ENCODE data around the gene ERICH4.
"Not testable (repeated sequence)": the region's sequence is repeated elsewhere in the genome, so short reads cannot be mapped to it uniquely, and the experiment has no call there.

The ERICH4 gene

DNA sequence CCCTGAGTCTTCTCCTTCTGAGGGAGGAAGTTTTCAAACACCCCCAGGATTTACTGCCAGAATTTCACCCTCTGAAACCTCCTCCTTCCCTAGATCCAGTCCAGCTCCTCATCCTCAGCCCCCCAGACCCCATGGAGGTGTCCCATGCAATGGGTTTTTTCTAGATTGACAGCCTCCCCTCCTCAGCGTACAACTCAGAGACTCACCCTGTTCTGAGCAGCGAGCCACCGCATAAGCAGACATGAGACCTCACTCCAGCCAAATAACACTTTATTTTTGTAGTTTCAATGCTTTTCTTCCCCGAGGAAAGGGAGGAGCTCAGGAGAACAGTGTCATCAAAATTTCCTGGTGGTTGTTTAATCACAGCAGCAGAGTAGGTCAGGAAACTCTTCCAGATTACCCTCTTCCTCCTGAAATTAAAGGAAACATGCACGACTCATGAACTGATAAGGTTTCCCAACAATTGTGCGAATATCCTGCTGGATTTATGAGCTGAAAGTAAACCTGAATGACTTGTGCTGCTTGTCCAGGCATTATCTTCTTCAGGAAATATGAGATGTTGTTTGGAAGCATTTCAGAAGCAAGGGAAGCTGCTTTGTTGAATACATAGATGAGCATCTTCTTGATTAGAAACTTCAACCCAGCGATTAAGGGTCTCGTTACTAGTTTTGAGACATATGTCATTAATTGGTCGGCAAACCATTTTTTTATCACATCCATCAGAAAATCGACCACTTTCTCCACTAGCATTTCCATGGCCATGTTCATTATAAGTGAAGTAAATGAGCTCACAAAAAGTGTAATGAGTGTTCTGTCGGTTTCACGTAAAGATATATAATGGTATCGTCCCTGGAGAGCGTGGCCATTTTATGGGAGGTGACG, 36.2 kb downstream of the ERICH4 start:
- TF ChIP-seq, protein P1, sequence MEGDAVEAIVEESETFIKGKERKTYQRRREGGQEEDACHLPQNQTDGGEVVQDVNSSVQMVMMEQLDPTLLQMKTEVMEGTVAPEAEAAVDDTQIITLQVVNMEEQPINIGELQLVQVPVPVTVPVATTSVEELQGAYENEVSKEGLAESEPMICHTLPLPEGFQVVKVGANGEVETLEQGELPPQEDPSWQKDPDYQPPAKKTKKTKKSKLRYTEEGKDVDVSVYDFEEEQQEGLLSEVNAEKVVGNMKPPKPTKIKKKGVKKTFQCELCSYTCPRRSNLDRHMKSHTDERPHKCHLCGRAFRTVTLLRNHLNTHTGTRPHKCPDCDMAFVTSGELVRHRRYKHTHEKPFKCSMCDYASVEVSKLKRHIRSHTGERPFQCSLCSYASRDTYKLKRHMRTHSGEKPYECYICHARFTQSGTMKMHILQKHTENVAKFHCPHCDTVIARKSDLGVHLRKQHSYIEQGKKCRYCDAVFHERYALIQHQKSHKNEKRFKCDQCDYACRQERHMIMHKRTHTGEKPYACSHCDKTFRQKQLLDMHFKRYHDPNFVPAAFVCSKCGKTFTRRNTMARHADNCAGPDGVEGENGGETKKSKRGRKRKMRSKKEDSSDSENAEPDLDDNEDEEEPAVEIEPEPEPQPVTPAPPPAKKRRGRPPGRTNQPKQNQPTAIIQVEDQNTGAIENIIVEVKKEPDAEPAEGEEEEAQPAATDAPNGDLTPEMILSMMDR (IDR thresholded peaks at IDR 0.05), result no peak
- no peaks in the 10 kb centered on the region for H3K4me1 ChIP-seq (ENCODE audit: control insufficient read depth in 1 of 2, insufficient read depth in 1 of 2, low read depth in 1 of 2, low read length in 1 of 2)

DNA sequence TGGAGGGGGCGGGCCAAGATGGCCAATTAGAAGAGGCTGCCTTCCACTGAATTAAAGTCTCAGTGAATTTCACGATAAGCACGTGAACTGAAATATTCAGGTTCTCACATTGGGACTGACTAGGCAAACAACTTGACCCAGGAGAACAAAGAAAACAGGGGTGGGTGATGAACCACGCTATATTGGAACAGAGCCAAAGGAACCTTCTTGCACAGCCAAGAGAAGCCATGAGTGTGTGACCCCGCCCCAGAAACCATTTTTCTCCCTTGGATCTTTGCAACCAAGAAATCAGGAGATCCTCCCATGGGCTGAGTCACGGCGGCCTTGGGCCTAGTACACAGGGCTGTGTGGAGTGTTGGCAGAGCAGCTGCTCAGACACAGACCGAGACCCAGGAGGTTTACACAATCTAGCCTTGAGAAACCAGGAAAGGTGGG, 36.8 kb downstream of the ERICH4 start:
- Histone ChIP-seq H3K4me3 (ENCODE audit: low read depth in 1 of 2, low read length in 1 of 2) (no peak overlapping the region), H3K27me3 (peaks cover 92% of the 10 kb centered on the region), H3K4me1 (ENCODE audit: control insufficient read depth in 1 of 2, insufficient read depth in 1 of 2, low read depth in 1 of 2, low read length in 1 of 2) (no peaks in the 10 kb centered on the region), H3K9me3 (no peaks in the 10 kb centered on the region), H3K27ac (no peak overlapping the region), H3K36me3 (no peaks in the 10 kb centered on the region)
- TF ChIP-seq, protein P1 (IDR thresholded peaks at IDR 0.05), result no peak

More for the DNA sequence above, 36.2 kb downstream of the ERICH4 start:
- H3K9me3 ChIP-seq, result no peaks in the 10 kb centered on the region
- no peak overlapping the region for H3K27ac ChIP-seq
- H3K4me3 ChIP-seq (ENCODE audit: low read depth in 1 of 2, low read length in 1 of 2), result no peak overlapping the region
- no peaks in the 10 kb centered on the region for H3K36me3 ChIP-seq
- peaks cover 92% of the 10 kb centered on the region for H3K27me3 ChIP-seq

GRCh38 chr19:41480336-41480735, 37.4 kb downstream of the ERICH4 start:
- Histone ChIP-seq H3K27me3 (peaks cover 92% of the 10 kb centered on the region), H3K36me3 (no peaks in the 10 kb centered on the region), H3K27ac (no peak overlapping the region), H3K4me1 (ENCODE audit: control insufficient read depth in 1 of 2, insufficient read depth in 1 of 2, low read depth in 1 of 2, low read length in 1 of 2) (no peaks in the 10 kb centered on the region), H3K9me3 (no peaks in the 10 kb centered on the region), H3K4me3 (ENCODE audit: low read depth in 1 of 2, low read length in 1 of 2) (no peak overlapping the region)
- TF ChIP-seq, protein P1 (IDR thresholded peaks at IDR 0.05), result no peak

DNA sequence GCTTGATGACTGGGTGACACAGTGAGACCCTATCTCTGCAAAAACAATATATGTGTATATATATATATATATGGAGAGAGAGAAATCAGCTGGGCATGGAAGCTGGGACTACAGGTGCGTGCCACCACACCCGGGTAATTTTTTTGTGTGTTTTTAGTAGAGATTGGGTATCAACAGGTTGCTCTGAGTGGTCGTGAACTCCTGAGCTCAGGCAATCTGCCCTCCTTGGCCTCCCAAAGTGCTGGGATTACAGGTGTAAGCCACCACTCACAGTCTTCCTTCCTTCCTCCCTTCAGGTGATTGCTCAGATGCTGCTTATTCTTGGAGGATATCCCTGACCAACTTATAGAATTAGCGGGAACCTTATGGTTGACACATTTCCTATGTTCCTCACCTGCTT, 41.9 kb downstream of the ERICH4 start:
- H3K9me3 ChIP-seq, result no peaks in the 10 kb centered on the region
- H3K27me3 ChIP-seq, result peaks cover 86% of the 10 kb centered on the region
- no peak overlapping the region for H3K27ac ChIP-seq
- TF ChIP-seq, protein P1 (IDR thresholded peaks at IDR 0.05), result no peak
- H3K4me1 ChIP-seq (ENCODE audit: control insufficient read depth in 1 of 2, insufficient read depth in 1 of 2, low read depth in 1 of 2, low read length in 1 of 2), result no peaks in the 10 kb centered on the region
- H3K4me3 ChIP-seq (ENCODE audit: low read depth in 1 of 2, low read length in 1 of 2), result no peak overlapping the region
- H3K36me3 ChIP-seq, result no peaks in the 10 kb centered on the region

DNA sequence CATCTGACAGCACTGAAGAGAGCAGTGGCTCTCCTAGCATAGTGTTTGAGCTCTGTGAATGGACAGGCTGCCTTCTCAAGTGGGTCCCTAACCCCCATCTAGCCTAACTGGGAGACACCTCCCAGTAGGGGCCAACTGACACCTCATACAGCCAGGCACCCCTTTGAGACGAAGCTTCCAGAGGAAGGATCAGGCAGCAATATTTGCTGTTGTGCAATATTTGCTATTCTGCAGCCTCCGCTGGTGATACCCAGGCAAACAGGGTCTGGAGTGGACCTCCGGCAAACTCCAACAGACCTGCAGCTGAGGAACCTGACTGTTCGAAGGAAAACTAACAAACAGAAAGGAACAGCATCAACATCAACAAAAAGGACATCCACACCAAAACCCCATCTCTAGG, 44.0 kb downstream of the ERICH4 start:
- not testable (repeated sequence) for H3K36me3 ChIP-seq; H3K9me3 ChIP-seq; H3K4me3 ChIP-seq (ENCODE audit: low read depth in 1 of 2, low read length in 1 of 2); H3K4me1 ChIP-seq (ENCODE audit: control insufficient read depth in 1 of 2, insufficient read depth in 1 of 2, low read depth in 1 of 2, low read length in 1 of 2); H3K27ac ChIP-seq
- H3K27me3 ChIP-seq, result peaks cover 70% of the 10 kb centered on the region

DNA sequence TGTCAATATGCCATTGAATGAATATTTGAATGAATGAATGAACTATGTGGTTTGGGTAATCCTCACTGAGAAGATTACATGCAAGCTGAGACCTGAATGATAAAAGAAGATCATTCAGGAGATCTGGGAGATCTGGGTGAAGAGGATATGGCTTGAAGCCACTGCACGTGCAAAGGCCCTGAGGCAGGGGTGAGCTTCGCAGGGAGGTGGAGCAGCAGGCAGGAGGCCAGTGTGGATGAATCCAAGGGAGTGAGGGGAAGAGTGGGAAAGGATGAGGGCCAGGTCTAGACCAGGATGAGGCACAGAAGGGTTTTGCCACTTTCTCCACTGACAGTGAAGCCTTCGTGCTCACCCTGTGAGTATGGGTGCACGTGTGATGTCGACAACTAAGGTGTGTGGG, 49.9 kb downstream of the ERICH4 start:
- H3K36me3 ChIP-seq, result no peaks in the 10 kb centered on the region

More for the DNA sequence above, 49.9 kb downstream of the ERICH4 start:
- Histone ChIP-seq H3K27ac (no peak overlapping the region), H3K27me3 (peaks cover 31% of the 10 kb centered on the region), H3K4me1 (ENCODE audit: control insufficient read depth in 1 of 2, insufficient read depth in 1 of 2, low read depth in 1 of 2, low read length in 1 of 2) (no peaks in the 10 kb centered on the region), H3K9me3 (no peaks in the 10 kb centered on the region), H3K4me3 (ENCODE audit: low read depth in 1 of 2, low read length in 1 of 2) (no peak overlapping the region)
- TF ChIP-seq, protein P1 (IDR thresholded peaks at IDR 0.05), result no peak

Data from neutrophil (primary cell).